ENCODE data around the gene BRINP2. TPM values are rescaled to one million over a fixed set of nuclear protein-coding genes. Genes with fewer than 3 reads are reported as not detected.

Gene BRINP2
- total RNA-seq, 2 donors from 2014 or later = not detected

GRCh38 chr1:177249231-177249630 is 78.5 kb downstream of the BRINP2 start:
- no peaks in the 10 kb centered on the region for H3K9me3 Mint-ChIP-seq
- H3K4me3 ChIP-seq (ENCODE audit: low read length) = no peak overlapping the region
- H3K9me3 ChIP-seq (ENCODE audit: control insufficient read depth, low read length) = no peaks in the 10 kb centered on the region
- H3K36me3 ChIP-seq (ENCODE audit: control insufficient read depth, insufficient read depth, low read length) = no peaks in the 10 kb centered on the region
- peaks cover 11% of the 10 kb centered on the region for H3K27me3 Mint-ChIP-seq (ENCODE audit: insufficient read depth)
- H3K4me1 Mint-ChIP-seq = peaks cover 14% of the 10 kb centered on the region
- H3K9ac ChIP-seq (ENCODE audit: extremely low read depth, low read length, poor library complexity, severe bottlenecking) = no peak overlapping the region
- peaks cover 6% of the 10 kb centered on the region for H3K27me3 ChIP-seq (ENCODE audit: control insufficient read depth, insufficient read depth, low read length, poor library complexity, severe bottlenecking)
- H3K4me1 ChIP-seq (ENCODE audit: control insufficient read depth, insufficient read depth, low read length) = no peaks in the 10 kb centered on the region
- H3K27ac ChIP-seq (ENCODE audit: low read depth, low read length) = no peak overlapping the region
- no peak for TF ChIP-seq CTCF (conservative IDR thresholded peaks at IDR 0.05)
- H3K4me3 Mint-ChIP-seq = no peak overlapping the region
- H3K27ac Mint-ChIP-seq = no peak overlapping the region
- DNase-seq = no peak
- no peaks in the 10 kb centered on the region for H3K36me3 Mint-ChIP-seq (ENCODE audit: low read depth)

- peaks cover 30% of the 10 kb centered on the region for H3K27me3 Mint-ChIP-seq (ENCODE audit: insufficient read depth)
- no peaks in the 10 kb centered on the region for H3K9me3 ChIP-seq (ENCODE audit: control insufficient read depth, low read length)
- no peaks in the 10 kb centered on the region for H3K4me1 ChIP-seq (ENCODE audit: control insufficient read depth, insufficient read depth, low read length)
- no peak overlapping the region for H3K4me3 ChIP-seq (ENCODE audit: low read length)
- no peak for TF ChIP-seq CTCF (conservative IDR thresholded peaks at IDR 0.05)
- H3K36me3 ChIP-seq (ENCODE audit: control insufficient read depth, insufficient read depth, low read length) = no peaks in the 10 kb centered on the region
- H3K27ac Mint-ChIP-seq = no peak overlapping the region
- no peak overlapping the region for H3K4me3 Mint-ChIP-seq
- H3K36me3 Mint-ChIP-seq (ENCODE audit: low read depth) = no peaks in the 10 kb centered on the region
- H3K9ac ChIP-seq (ENCODE audit: extremely low read depth, low read length, poor library complexity, severe bottlenecking) = no peak overlapping the region
- H3K9me3 Mint-ChIP-seq = no peaks in the 10 kb centered on the region
- H3K4me1 Mint-ChIP-seq = peaks cover 8% of the 10 kb centered on the region
- H3K27ac ChIP-seq (ENCODE audit: low read depth, low read length) = no peak overlapping the region
- peaks cover 26% of the 10 kb centered on the region for H3K27me3 ChIP-seq (ENCODE audit: control insufficient read depth, insufficient read depth, low read length, poor library complexity, severe bottlenecking)
- DNase-seq = no peak
These were observed 82.1 kb downstream of the BRINP2 start for GRCh38 chr1:177252877-177253276.

GRCh38 chr1:177255411-177255810 is 84.7 kb downstream of the BRINP2 start:
- WGBS, 2 experiments (ENCODE audit: insufficient coverage in 1 of 2, insufficient read length in 1 of 2) = 90 to 100% methylated on average over 1 of the region's 1 CpG
- Histone ChIP-seq H3K9me3 (ENCODE audit: control insufficient read depth, low read length) (no peaks in the 10 kb centered on the region), H3K4me3 (ENCODE audit: low read length) (no peak overlapping the region), H3K4me1 (ENCODE audit: control insufficient read depth, insufficient read depth, low read length) (no peaks in the 10 kb centered on the region), H3K27me3 (ENCODE audit: control insufficient read depth, insufficient read depth, low read length, poor library complexity, severe bottlenecking) (peaks cover 49% of the 10 kb centered on the region), H3K27ac (ENCODE audit: low read depth, low read length) (no peak overlapping the region), H3K9ac (ENCODE audit: extremely low read depth, low read length, poor library complexity, severe bottlenecking) (no peak overlapping the region), H3K36me3 (ENCODE audit: control insufficient read depth, insufficient read depth, low read length) (no peaks in the 10 kb centered on the region)
- no peak for TF ChIP-seq CTCF (conservative IDR thresholded peaks at IDR 0.05)
- Mint-ChIP-seq H3K27ac (no peak overlapping the region), H3K4me1 (peaks cover 8% of the 10 kb centered on the region), H3K27me3 (ENCODE audit: insufficient read depth) (peaks cover 39% of the 10 kb centered on the region), H3K36me3 (ENCODE audit: low read depth) (no peaks in the 10 kb centered on the region), H3K4me3 (no peak overlapping the region), H3K9me3 (no peaks in the 10 kb centered on the region)
- no peak for DNase-seq
